Stimulated activated CD4-positive, alpha-beta T cell treated with anti-CD3 and anti-CD28 coated beads, Interleukin-12 subunit alpha, Interleukin-12 subunit beta, amount 100 ng/mL, for 24 hours (primary cell): ENCODE measurements around the gene SCEL.
"Not testable (repeated sequence)": the region's sequence is repeated elsewhere in the genome, so short reads cannot be mapped to it uniquely, and the experiment has no call there.

Experiments
- DNase-seq, 2 experiments: peaks; one replicate each; pipeline ENCODE4 v3.0.0-alpha.2; 2020; ENCODE audit warnings: low read depth in 2 of 2

SCEL gene

GRCh38 chr13:77662301-77662700 lies 126.8 kb downstream of the SCEL start:
- not testable (repeated sequence) for DNase-seq

- not testable (repeated sequence) for DNase-seq
Measured at GRCh38 chr13:77662831-77663230, 127.3 kb downstream of the SCEL start.

GRCh38 chr13:77674852-77675251 lies 139.3 kb downstream of the SCEL start:
- DNase-seq = no peak

DNA sequence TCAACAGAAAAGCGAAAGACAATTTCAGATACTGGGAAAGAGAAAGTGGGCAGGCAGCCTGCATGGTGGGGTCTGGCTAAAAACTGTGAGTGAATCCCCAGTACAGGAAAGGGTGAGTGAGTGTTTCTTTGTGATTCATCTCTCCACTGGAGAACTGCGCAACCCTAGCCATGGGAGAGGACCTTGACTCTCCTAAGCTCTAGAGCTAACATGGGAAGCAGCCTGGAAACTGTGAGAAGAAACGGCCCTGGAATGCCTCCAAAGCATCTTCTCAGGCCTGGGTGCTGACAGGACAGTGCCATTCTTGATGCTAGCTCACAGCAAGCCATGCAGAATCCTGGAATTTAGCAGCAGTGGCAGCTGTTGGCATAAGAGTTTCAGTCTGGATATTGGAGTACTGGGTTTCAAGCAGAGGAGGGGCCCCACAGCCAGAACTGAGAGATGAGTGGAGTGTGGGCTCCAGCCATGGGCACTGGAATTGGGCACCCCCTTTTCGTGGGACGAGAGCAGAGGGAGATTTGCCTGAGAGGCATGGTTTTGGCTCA lies 143.3 kb downstream of the SCEL start:
- no peak for DNase-seq

- DNase-seq = no peak
Measured at GRCh38 chr13:77687799-77688198, 152.3 kb downstream of the SCEL start.

DNA sequence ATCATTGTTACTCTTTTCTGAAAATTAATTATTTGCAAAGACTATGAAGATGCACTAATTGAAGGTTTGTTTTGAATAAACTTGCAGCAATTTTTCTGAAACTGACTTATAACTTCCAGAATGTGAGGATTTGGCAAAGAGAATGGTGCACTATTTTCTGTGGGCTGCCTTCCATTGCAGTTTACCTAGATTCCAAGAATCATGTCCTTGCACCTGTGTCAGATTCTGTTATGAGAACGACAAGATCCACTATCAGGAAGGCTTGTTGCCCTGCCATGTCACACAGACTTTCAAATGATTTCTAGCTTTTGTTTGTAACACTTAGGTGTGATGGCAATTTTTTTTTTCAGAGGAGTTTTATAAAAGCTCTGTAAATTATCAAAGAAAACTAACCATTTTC lies 156.4 kb downstream of the SCEL start:
- no peak for DNase-seq

DNA sequence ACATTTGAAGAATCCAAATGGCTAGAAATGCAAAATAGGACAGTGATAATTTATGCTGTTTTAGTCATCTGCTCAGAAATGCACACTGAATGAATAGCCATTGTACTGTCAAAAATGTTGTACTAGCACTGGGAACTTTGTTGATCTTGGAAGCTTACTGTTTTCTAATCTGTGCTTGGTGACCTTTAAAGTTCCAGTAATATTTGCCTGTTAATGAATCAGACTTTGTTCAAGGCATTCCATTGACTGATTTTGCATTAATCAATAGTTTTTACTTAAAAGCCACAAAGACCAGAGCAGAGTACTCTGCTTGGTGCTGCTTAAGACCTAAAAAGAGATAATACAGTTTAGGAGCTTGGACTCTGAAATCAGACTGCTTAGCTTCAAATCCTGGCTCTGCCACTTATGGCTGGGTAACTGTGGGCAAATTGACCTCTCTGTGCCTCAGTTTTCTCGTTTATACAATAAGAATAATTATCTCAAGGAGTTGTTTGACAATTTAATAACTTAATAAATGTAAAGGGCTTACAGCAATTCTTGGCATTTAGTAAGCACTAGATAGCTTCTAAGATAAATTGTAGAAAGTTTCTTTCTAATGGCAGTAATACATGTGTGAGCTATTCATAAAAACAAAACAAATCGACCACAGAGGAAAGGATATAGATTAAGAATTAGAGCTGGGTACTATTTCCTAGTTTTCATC lies 157.4 kb downstream of the SCEL start:
- DNase-seq = no peak

DNA sequence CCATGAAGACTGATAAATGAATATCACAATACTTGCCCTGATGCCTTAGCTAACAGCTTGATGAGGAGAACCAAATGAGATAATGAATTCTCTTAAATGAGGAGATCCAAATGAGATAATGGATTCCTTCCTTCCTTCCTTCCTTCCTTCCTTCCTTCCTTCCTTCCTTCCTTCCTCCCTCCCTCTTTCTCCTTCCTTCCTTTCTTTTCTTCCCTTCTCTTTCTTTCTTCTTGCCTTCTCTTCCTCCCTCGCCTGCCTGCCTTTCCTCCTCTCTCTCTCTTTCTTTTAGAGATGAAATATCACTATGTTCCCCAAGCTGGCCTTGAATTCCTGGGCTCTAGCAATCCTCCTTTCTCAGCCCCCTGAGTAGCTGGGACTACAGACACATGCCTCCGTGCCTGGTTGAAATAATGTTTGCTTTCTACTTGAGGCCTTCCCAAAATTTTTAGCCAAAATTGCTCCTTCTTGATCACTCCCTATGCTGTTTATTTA lies 158.0 kb downstream of the SCEL start:
- DNase-seq = no peak
